Spleen (tissue), 11 donors: ENCODE data around the gene VSX1. TPM values are rescaled to one million over a fixed set of nuclear protein-coding genes. Genes with fewer than 3 reads are reported as not detected.

Experiments
- DNase-seq: peaks from one replicate; pipeline ENCODE4 v3.0.0-alpha.2; 2020
- H3K27ac ChIP-seq, 8 donors: fragments of 200-600 bp; sonication (generic) in 7 of 8; 1 replicate in 4 of 8; 2 replicates in 4 of 8; pipeline versions ENCODE4 v1.5.0 to v1.8.0; 2016 to 2021; ENCODE audit warnings: inconsistent platforms in 4 of 8, mild to moderate bottlenecking in 4 of 8, moderate library complexity in 1 of 8
- H3K27me3 ChIP-seq, 7 donors: fragments of 200-600 bp; sonication (generic) in 6 of 7; replicated peaks in 1 of 7; 1 replicate in 4 of 7; 2 replicates in 3 of 7; pipeline versions ENCODE4 v1.5.0 to v1.8.0; 2016 to 2021; ENCODE audit warnings: inconsistent platforms in 3 of 7, mild to moderate bottlenecking in 1 of 7
- H3K36me3 ChIP-seq, 6 donors: fragments of 200-600 bp; sonication (generic) in 5 of 6; 1 replicate in 4 of 6; 2 replicates in 2 of 6; pipeline versions ENCODE4 v1.5.0 to v1.8.0; 2016 to 2021; ENCODE audit warnings: inconsistent platforms in 2 of 6
- H3K4me1 ChIP-seq, 6 donors: fragments of 200-600 bp; sonication (generic) in 5 of 6; 1 replicate in 3 of 6; 2 replicates in 3 of 6; pipeline versions ENCODE4 v1.5.0 to v1.8.0; 2016 to 2021; ENCODE audit warnings: inconsistent platforms in 3 of 6
- H3K4me3 ChIP-seq, 8 donors: fragments of 200-600 bp; sonication (generic) in 7 of 8; 1 replicate in 4 of 8; 2 replicates in 4 of 8; pipeline versions ENCODE4 v1.5.0 to v1.8.0; 2016 to 2021; ENCODE audit warnings: inconsistent platforms in 4 of 8, mild to moderate bottlenecking in 4 of 8, moderate library complexity in 2 of 8
- H3K9me3 ChIP-seq, 8 donors: fragments of 200-600 bp; sonication (generic) in 7 of 8; 1 replicate in 4 of 8; 2 replicates in 4 of 8; pipeline versions ENCODE4 v1.5.0 to v1.8.0; 2016 to 2021; ENCODE audit warnings: inconsistent platforms in 4 of 8
- CTCF ChIP-seq, 11 experiments: fragments of 200-600 bp in 7 of 11; fragments of 450-650 bp in 4 of 11; sonication (generic) in 4 of 11; IDR thresholded peaks in 8 of 11; conservative IDR thresholded peaks in 3 of 11; 1 replicate in 7 of 11; 2 replicates in 4 of 11; pipeline versions ENCODE4 v1.4.0 to v1.8.0; 2016 to 2021; ENCODE audit warnings: antibody characterized with exemption in 11 of 11, inconsistent platforms in 4 of 11, mild to moderate bottlenecking in 1 of 11
- POLR2A ChIP-seq, 3 donors: fragments of 450-650 bp; IDR thresholded peaks; one replicate each; pipeline ENCODE4 v1.5.1; 2017; ENCODE audit warnings: antibody characterized with exemption in 3 of 3, mild to moderate bottlenecking in 1 of 3
- POLR2AphosphoS5 ChIP-seq, 3 donors: sonication (generic); formaldehyde crosslinking; IDR thresholded peaks; one replicate each; pipeline ENCODE4 v1.5.1; 2017; ENCODE audit warnings: antibody characterized with exemption in 3 of 3
- WGBS, 5 donors: extraction: QIAGEN DNeasy Blood & Tissue Kit in 3 of 5; methylation state at CpG; one replicate each; pipeline versions ENCODE4 v1.1.5 to v1.1.7; 2013 to 2018; 5-methylcytosine and 5-hydroxymethylcytosine counted together
- intact Hi-C: fragments of 100-400 bp; cut with DNase I; formaldehyde crosslinking; loops from one replicate; pipeline ENCODE4 v1.15.0; 2023; ENCODE audit warnings: low total_unique reads
- polyA plus RNA-seq, 3 donors: library from polyadenylated mRNA; stranded (reverse); fragments of 200-250 nt; gene quantifications; one replicate each; pipeline ENCODE4 v1.2.1, GENCODE V29; 2013
- total RNA-seq, 7 donors: library from RNA; depleted of rRNA in 3 of 7; stranded (reverse); fragments of >200 nt in 3 of 7; fragmentation: NEBNext Ultra II Directional in 4 of 7; extraction: Animal tissue kit (Norgen Biotek cat#: 25700) in 4 of 7; gene quantifications; one replicate each; pipeline versions ENCODE4 v1.1.0 to v1.2.1, GENCODE V29; 2016 to 2021
- donor health status: healthy with polysubstance abuse.
- donor health status: DM: no; HTN: no; CAD: no; lungs with moderate emphysema.
- donor health status: DM: no; HTN: no; CAD: no.
- donor health status: Bipolar disorder and iron deficiency.
- donor health status: healthy.
- donor health status: DM: no; HTN: no; CAD: no.
- donor health status: DM: yes; HTN: yes; CAD: no.

The VSX1 gene
- total and polyA plus RNA-seq, 10 donors: not detected

GRCh38 chr20:25054995-25055629 is 26.8 kb downstream of the VSX1 start:
- no peak for TF ChIP-seq POLR2AphosphoS5 (IDR thresholded peaks at IDR 0.05)
- no peak for TF ChIP-seq POLR2A (IDR thresholded peaks at IDR 0.05)
- TF ChIP-seq CTCF (IDR thresholded peaks at IDR 0.05 in 8 of 11, conservative IDR thresholded peaks at IDR 0.05 in 3 of 11): no peak
- Histone ChIP-seq H3K9me3 (no peaks in the 10 kb centered on the region), H3K4me1 (peaks cover 53 to 87% (median 85%) of the 10 kb centered on the region in 6 donors), H3K4me3 (peak overlapping the region in 1 of 8 donors; percentile 96), H3K36me3 (peaks cover 0 to 16% (median 0%) of the 10 kb centered on the region in 6 donors), H3K27ac (peak overlapping the region in 6 of 8 donors; percentile 74 to 98 (median 93)), H3K27me3 (no peaks in the 10 kb centered on the region)
- DNase-seq: no peak
- intact Hi-C loops: no loop called here
- 74 to 85% (median 82%) methylated on average over 10 of the region's 10 CpGs for WGBS, 5 donors

GRCh38 chr20:25054096-25054820 is 27.7 kb downstream of the VSX1 start:
- no peaks in the 10 kb centered on the region for H3K9me3 ChIP-seq
- peak; percentile 64 for DNase-seq
- 52 to 68% (median 61%) methylated on average over 3 of the region's 3 CpGs for WGBS, 5 donors
- H3K4me1 ChIP-seq: peaks cover 54 to 90% (median 84%) of the 10 kb centered on the region in 6 donors
- H3K27me3 ChIP-seq: no peaks in the 10 kb centered on the region
- intact Hi-C loops: no loop called here
- H3K27ac ChIP-seq: peak overlapping the region in 7 of 8 donors; percentile 74 to 98 (median 93)
- TF ChIP-seq POLR2A (IDR thresholded peaks at IDR 0.05) (no peak), POLR2AphosphoS5 (IDR thresholded peaks at IDR 0.05) (no peak), CTCF (IDR thresholded peaks at IDR 0.05 in 8 of 11, conservative IDR thresholded peaks at IDR 0.05 in 3 of 11) (no peak)
- peak overlapping the region in 1 of 8 donors; percentile 45 for H3K4me3 ChIP-seq
- peaks cover 0 to 19% (median 0%) of the 10 kb centered on the region in 6 donors for H3K36me3 ChIP-seq

GRCh38 chr20:25053255-25054031 is 28.5 kb downstream of the VSX1 start:
- peaks cover 0 to 19% (median 0%) of the 10 kb centered on the region in 6 donors for H3K36me3 ChIP-seq
- no peaks in the 10 kb centered on the region for H3K9me3 ChIP-seq
- H3K27ac ChIP-seq: peak overlapping the region; percentile 70 to 98 (median 86)
- H3K27me3 ChIP-seq: no peaks in the 10 kb centered on the region
- 29 to 41% (median 36%) methylated on average over 11 of the region's 11 CpGs for WGBS, 5 donors
- DNase-seq: peak; percentile 69
- intact Hi-C loops: no loop called here
- peak overlapping the region in 2 of 8 donors; percentile 4 to 45 for H3K4me3 ChIP-seq
- peaks cover 50 to 90% (median 80%) of the 10 kb centered on the region in 6 donors for H3K4me1 ChIP-seq
- TF ChIP-seq POLR2A (IDR thresholded peaks at IDR 0.05) (no peak), CTCF (IDR thresholded peaks at IDR 0.05 in 8 of 11, conservative IDR thresholded peaks at IDR 0.05 in 3 of 11) (no peak), POLR2AphosphoS5 (IDR thresholded peaks at IDR 0.05) (no peak)
